ENCODE measurements around the gene COL6A3. TPM values are rescaled to one million over a fixed set of nuclear protein-coding genes. Genes with fewer than 3 reads are reported as not detected.

The COL6A3 gene
- polyA plus RNA-seq, 1 donor (not counting 4 experiments of a cell fraction or from before 2014, with no cell fraction given): not detected

GRCh38 chr2:237408335-237409000 is 5.5 kb downstream of the COL6A3 start:
- no peak overlapping the region for H3K27ac ChIP-seq (ENCODE audit: control insufficient read depth, insufficient read depth, low read length)
- no peak for FAIRE-seq

GRCh38 chr2:237407700-237408099 is 6.3 kb downstream of the COL6A3 start:
- Histone ChIP-seq H3K9ac (ENCODE audit: control insufficient read depth, extremely low read depth, insufficient read depth, low read length) (no peak overlapping the region), H3K27me3 (ENCODE audit: control insufficient read depth, extremely low read depth, insufficient read depth, low read length) (peaks cover 25% of the 10 kb centered on the region), H4K20me1 (ENCODE audit: control insufficient read depth, extremely low read depth, insufficient read depth, low read length) (no peaks in the 10 kb centered on the region), H3K9me1 (ENCODE audit: control insufficient read depth, extremely low read depth, insufficient read depth, low read length) (no peaks in the 10 kb centered on the region), H3K9me3 (ENCODE audit: control insufficient read depth, low read depth, low read length) (no peaks in the 10 kb centered on the region), H3K79me2 (ENCODE audit: control insufficient read depth, insufficient read depth, low read length) (no peaks in the 10 kb centered on the region), H3K36me3 (ENCODE audit: control insufficient read depth in 2 of 2, extremely low read depth in 1 of 2, insufficient read depth in 2 of 2, low read length in 2 of 2) (no peaks in the 10 kb centered on the region), H2AFZ (ENCODE audit: control insufficient read depth, low read length) (no peak overlapping the region), H3K27ac (ENCODE audit: control insufficient read depth, insufficient read depth, low read length) (no peak overlapping the region), H3K4me1 (ENCODE audit: control insufficient read depth, extremely low read depth, insufficient read depth, low read length) (peaks cover 4% of the 10 kb centered on the region), H3K4me3 (ENCODE audit: control insufficient read depth in 2 of 3, extremely low read depth in 1 of 3, insufficient read depth in 2 of 3, low read depth in 1 of 3, low read length in 3 of 3) (no peak overlapping the region), H3K4me2 (ENCODE audit: control insufficient read depth, extremely low read depth, insufficient read depth, low read depth, low read length) (no peak overlapping the region)
- dilution Hi-C loops (cut with MboI; ENCODE audit: extremely low pct_ligation_motif_present, low sequenced_read_pairs): no loop called here
- no peak for DNase-seq (ENCODE audit: low read depth, low spot score)
- FAIRE-seq: peak; percentile 20
- no peak for TF ChIP-seq EZH2 (IDR thresholded peaks at IDR 0.05; ENCODE audit: low read length)
- TF ChIP-seq CTCF (optimal IDR thresholded peaks at IDR 0.05 in 1 of 3, IDR thresholded peaks at IDR 0.05 in 1 of 3, conservative IDR thresholded peaks at IDR 0.05 in 1 of 3; ENCODE audit: extremely low read depth in 1 of 3, insufficient read depth in 2 of 3, low read length in 3 of 3): no peak

More at GRCh38 chr2:237408335-237409000, 5.5 kb downstream of the COL6A3 start:
- Histone ChIP-seq H4K20me1 (ENCODE audit: control insufficient read depth, extremely low read depth, insufficient read depth, low read length) (no peaks in the 10 kb centered on the region), H3K9ac (ENCODE audit: control insufficient read depth, extremely low read depth, insufficient read depth, low read length) (no peak overlapping the region), H3K79me2 (ENCODE audit: control insufficient read depth, insufficient read depth, low read length) (no peaks in the 10 kb centered on the region), H3K9me1 (ENCODE audit: control insufficient read depth, extremely low read depth, insufficient read depth, low read length) (no peaks in the 10 kb centered on the region), H3K4me2 (ENCODE audit: control insufficient read depth, extremely low read depth, insufficient read depth, low read depth, low read length) (no peak overlapping the region), H3K36me3 (ENCODE audit: control insufficient read depth in 2 of 2, extremely low read depth in 1 of 2, insufficient read depth in 2 of 2, low read length in 2 of 2) (no peaks in the 10 kb centered on the region), H3K4me3 (ENCODE audit: control insufficient read depth in 2 of 3, extremely low read depth in 1 of 3, insufficient read depth in 2 of 3, low read depth in 1 of 3, low read length in 3 of 3) (no peak overlapping the region), H3K9me3 (ENCODE audit: control insufficient read depth, low read depth, low read length) (no peaks in the 10 kb centered on the region), H3K4me1 (ENCODE audit: control insufficient read depth, extremely low read depth, insufficient read depth, low read length) (peaks cover 4% of the 10 kb centered on the region), H3K27me3 (ENCODE audit: control insufficient read depth, extremely low read depth, insufficient read depth, low read length) (peaks cover 31% of the 10 kb centered on the region), H2AFZ (ENCODE audit: control insufficient read depth, low read length) (no peak overlapping the region)
- no peak for DNase-seq (ENCODE audit: low read depth, low spot score)
- dilution Hi-C loops (cut with MboI; ENCODE audit: extremely low pct_ligation_motif_present, low sequenced_read_pairs): no loop called here
- TF ChIP-seq EZH2 (IDR thresholded peaks at IDR 0.05; ENCODE audit: low read length): no peak
- no peak for TF ChIP-seq CTCF (optimal IDR thresholded peaks at IDR 0.05 in 1 of 3, IDR thresholded peaks at IDR 0.05 in 1 of 3, conservative IDR thresholded peaks at IDR 0.05 in 1 of 3; ENCODE audit: extremely low read depth in 1 of 3, insufficient read depth in 2 of 3, low read length in 3 of 3)
